Mesothelial cell of epicardium (in vitro differentiated cells): ENCODE measurements around the gene LITAF. TPM values are rescaled to one million over a fixed set of nuclear protein-coding genes. Genes with fewer than 3 reads are reported as not detected.

Experiments
- DNase-seq, 2 experiments: peaks; one replicate each; pipeline ENCODE4 v3.0.0; 2021; ENCODE audit warnings: low spot score in 2 of 2; ENCODE audit not compliant: unreplicated experiment in 2 of 2
- H3K27ac Mint-ChIP-seq: 2 replicates; pipeline ENCODE4 v1.8.0; 2021; ENCODE audit warnings: mixed read lengths
- H3K27me3 Mint-ChIP-seq: 2 replicates; pipeline ENCODE4 v1.8.0; 2021; ENCODE audit warnings: low read depth, mixed read lengths
- H3K36me3 Mint-ChIP-seq: 2 replicates; pipeline ENCODE4 v1.8.0; 2021; ENCODE audit warnings: mixed read lengths
- H3K4me1 Mint-ChIP-seq: 2 replicates; pipeline ENCODE4 v1.8.0; 2021; ENCODE audit warnings: mixed read lengths
- H3K4me3 Mint-ChIP-seq: 2 replicates; pipeline ENCODE4 v1.8.0; 2021; ENCODE audit warnings: mild to moderate bottlenecking, moderate library complexity, mixed read lengths
- H3K9me3 Mint-ChIP-seq: 2 replicates; pipeline ENCODE4 v1.8.0; 2021; ENCODE audit warnings: mixed read lengths
- CTCF ChIP-seq: fragments of 200-600 bp; sonication (generic); IDR thresholded peaks from one replicate; pipeline ENCODE4 v1.5.0; 2021; ENCODE audit warnings: antibody characterized with exemption; ENCODE audit not compliant: unreplicated experiment
- total RNA-seq: library from RNA; stranded (reverse); gene quantifications from 3 replicates; pipeline ENCODE4 v1.2.1, GENCODE V29; 2021

LITAF gene
- total RNA-seq, 1 donor from 2014 or later = 60.8 TPM

GRCh38 chr16:11533588-11533987, 53.1 kb downstream of the LITAF start:
- Mint-ChIP-seq H3K36me3 (no peaks in the 10 kb centered on the region), H3K4me1 (peaks cover 11% of the 10 kb centered on the region), H3K27ac (no peak overlapping the region), H3K27me3 (no peaks in the 10 kb centered on the region), H3K4me3 (no peak overlapping the region), H3K9me3 (no peaks in the 10 kb centered on the region)
- no peak for DNase-seq
- TF ChIP-seq CTCF = no peak

- no peak for DNase-seq
- no peak for TF ChIP-seq CTCF
- Mint-ChIP-seq H3K36me3 (no peaks in the 10 kb centered on the region), H3K27me3 (peaks cover 18% of the 10 kb centered on the region), H3K9me3 (no peaks in the 10 kb centered on the region), H3K4me3 (no peak overlapping the region), H3K27ac (no peak overlapping the region), H3K4me1 (peaks cover 8% of the 10 kb centered on the region)
These were observed 56.4 kb downstream of the LITAF start for GRCh38 chr16:11530171-11530940.

- no peak overlapping the region for H3K4me3 Mint-ChIP-seq
- TF ChIP-seq CTCF = no peak
- no peak for DNase-seq
- H3K27ac Mint-ChIP-seq = no peak overlapping the region
- H3K9me3 Mint-ChIP-seq = no peaks in the 10 kb centered on the region
- no peaks in the 10 kb centered on the region for H3K36me3 Mint-ChIP-seq
- H3K27me3 Mint-ChIP-seq = peaks cover 21% of the 10 kb centered on the region
- H3K4me1 Mint-ChIP-seq = peaks cover 2% of the 10 kb centered on the region
These were observed 57.4 kb downstream of the LITAF start for GRCh38 chr16:11529285-11529684.

GRCh38 chr16:11528053-11528452, 58.7 kb downstream of the LITAF start:
- no peak for TF ChIP-seq CTCF
- H3K36me3 Mint-ChIP-seq = no peaks in the 10 kb centered on the region
- H3K4me3 Mint-ChIP-seq = no peak overlapping the region
- no peak for DNase-seq
- peaks cover 21% of the 10 kb centered on the region for H3K27me3 Mint-ChIP-seq
- H3K4me1 Mint-ChIP-seq = no peaks in the 10 kb centered on the region
- H3K27ac Mint-ChIP-seq = no peak overlapping the region
- no peaks in the 10 kb centered on the region for H3K9me3 Mint-ChIP-seq

- no peak for TF ChIP-seq CTCF
- Mint-ChIP-seq H3K27me3 (peaks cover 21% of the 10 kb centered on the region), H3K4me1 (no peaks in the 10 kb centered on the region), H3K27ac (no peak overlapping the region), H3K36me3 (no peaks in the 10 kb centered on the region), H3K4me3 (no peak overlapping the region), H3K9me3 (no peaks in the 10 kb centered on the region)
- no peak for DNase-seq
These were observed 59.9 kb downstream of the LITAF start for GRCh38 chr16:11526655-11527350.
